ENCODE results near the gene EXOC4. TPM values are rescaled to one million over a fixed set of nuclear protein-coding genes. Genes with fewer than 3 reads are reported as not detected.

The EXOC4 gene
- total RNA-seq, 1 donor from 2014 or later: 84.0 TPM

DNA sequence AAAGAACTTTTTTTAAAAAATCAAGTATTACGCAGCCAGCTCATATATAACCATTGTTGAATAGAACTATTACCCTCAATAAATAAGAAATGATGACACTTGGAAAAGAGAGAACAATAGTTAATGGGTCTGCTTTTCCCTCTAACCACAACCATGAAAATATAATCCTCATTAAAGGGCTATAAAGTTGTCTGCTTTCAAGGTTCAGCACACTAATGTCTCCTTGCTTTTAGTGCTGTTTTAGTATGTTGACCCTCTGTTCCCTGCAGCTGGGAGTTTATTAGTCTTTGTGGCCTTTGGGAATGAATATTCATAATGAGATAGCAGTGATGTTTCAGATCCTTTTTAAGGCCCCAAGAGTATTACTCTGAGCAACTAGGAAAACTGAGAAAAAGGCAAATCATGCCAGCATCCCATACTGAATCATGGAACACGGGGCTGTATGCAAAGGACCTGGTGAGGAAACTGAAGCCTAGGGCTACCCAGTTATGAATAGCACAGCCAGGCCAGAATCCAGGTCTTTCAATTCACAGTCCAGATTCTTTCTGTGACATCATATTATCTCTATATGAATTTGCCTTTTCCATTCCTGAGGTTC is 542.3 kb downstream of the EXOC4 start:
- H3K27me3 ChIP-seq (ENCODE audit: control insufficient read depth, insufficient read depth, low read length): no peaks in the 10 kb centered on the region
- DNase-seq (ENCODE audit: low read depth): no peak
- no peak for FAIRE-seq
- no peak overlapping the region for H3K4me3 ChIP-seq (ENCODE audit: low read depth, low read length)
- TF ChIP-seq CTCF (IDR thresholded peaks at IDR 0.05; ENCODE audit: insufficient read depth, low read length, severe bottlenecking): no peak
- no peaks in the 10 kb centered on the region for H3K36me3 ChIP-seq (ENCODE audit: control insufficient read depth, insufficient read depth, low read length)

DNA sequence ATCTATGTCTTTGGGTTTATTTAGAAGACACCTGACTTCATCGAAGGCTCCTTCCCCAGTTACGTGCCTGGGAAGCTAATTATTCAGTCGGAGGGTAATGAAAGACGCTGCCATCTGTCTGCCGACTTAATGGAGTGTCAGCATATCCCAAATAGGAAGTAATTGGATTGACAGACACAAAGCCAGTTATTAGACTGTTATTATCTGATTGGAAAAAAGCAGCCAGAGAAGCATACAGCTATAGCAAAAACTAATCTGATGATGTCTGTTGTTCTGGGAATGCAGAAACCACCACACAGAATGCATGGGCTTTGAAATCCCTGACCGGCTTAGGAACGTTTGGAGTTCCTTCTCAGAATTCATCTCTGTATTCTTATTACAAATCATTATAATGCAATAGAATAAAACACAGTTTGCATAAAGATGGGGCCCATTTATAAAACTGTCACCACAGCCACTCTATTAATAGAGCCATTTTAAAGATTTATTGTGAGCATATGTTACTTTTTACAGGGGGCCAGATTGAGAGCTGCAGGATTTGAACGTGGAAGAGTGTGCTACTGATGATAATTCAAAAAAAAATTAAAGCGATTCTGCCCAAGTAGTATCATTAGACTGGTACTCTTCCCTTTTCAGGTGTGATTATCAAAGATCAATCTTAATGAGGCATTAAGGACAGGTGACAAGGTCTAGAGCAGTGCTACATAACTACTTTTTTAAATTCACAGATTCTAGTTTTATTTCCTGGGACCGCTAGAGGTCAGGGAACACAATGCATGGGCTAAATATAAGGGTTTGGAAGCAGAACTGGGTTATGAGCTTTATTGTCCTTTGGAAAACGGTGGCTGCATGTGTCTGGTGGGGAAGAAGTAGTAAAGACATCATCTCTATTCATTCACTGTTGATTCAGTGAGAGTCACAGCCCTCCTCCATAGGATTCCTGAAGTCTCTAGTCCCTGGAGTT is 544.2 kb downstream of the EXOC4 start:
- DNase-seq (ENCODE audit: low read depth): no peak
- no peaks in the 10 kb centered on the region for H3K27me3 ChIP-seq (ENCODE audit: control insufficient read depth, insufficient read depth, low read length)
- H3K4me3 ChIP-seq (ENCODE audit: low read depth, low read length): no peak overlapping the region
- TF ChIP-seq CTCF (IDR thresholded peaks at IDR 0.05; ENCODE audit: insufficient read depth, low read length, severe bottlenecking): no peak
- no peak for FAIRE-seq
- no peaks in the 10 kb centered on the region for H3K36me3 ChIP-seq (ENCODE audit: control insufficient read depth, insufficient read depth, low read length)

DNA sequence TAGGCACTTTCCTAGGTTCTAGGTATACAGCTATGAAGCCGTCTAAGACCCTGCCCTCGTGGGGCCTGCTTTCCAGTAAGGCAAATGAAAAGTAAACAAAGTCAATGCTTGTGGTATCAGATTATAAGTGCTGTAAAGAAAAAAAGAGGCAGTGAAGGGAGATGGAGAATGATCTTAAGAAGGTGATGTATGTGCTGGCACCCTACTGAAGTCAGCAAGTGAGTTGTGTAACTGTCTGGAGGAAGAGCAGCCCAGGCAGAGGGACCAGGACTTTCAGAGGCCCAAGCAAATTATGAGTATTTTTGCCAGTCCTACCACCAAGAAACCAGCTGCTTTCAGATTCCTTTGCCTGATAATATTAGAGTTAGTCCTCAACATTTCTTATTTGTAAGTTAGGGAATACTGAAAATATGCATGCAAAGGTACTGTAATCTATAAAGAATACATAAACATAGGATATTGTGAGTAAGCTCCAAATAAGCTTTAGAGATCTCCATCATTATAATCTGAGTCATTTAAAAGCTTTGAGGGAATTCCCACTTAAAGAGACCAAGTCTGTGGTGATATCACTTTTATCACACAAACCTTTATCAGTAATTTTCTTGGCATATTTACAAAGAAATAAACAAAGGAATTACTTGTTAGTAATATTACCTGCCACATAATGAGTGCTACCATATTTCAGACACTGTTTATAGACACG is 545.1 kb downstream of the EXOC4 start:
- FAIRE-seq (no peak), DNase-seq (ENCODE audit: low read depth) (no peak)

DNA sequence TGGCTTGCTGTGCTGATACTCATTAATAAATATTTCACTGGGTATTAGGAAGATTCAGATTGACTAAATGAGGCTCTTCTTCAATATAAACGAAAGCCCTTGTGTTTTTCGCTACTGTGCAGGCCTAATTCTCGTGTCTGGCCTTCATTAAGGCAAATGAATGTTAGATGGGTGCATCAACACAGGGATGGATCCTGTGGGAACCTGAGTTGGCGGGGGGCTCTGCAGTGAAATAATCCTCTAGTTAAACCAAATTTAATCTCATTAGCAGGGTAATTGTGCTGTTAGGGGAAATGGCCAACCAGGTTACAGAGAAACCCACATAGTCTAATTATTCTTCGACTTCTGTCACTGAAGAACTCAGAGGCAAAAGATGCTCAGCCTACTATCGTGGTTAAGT is 548.5 kb downstream of the EXOC4 start:
- Histone ChIP-seq H3K27me3 (ENCODE audit: control insufficient read depth, insufficient read depth, low read length) (no peaks in the 10 kb centered on the region), H3K36me3 (ENCODE audit: control insufficient read depth, insufficient read depth, low read length) (no peaks in the 10 kb centered on the region), H3K4me3 (ENCODE audit: low read depth, low read length) (no peak overlapping the region)
- FAIRE-seq: no peak
- TF ChIP-seq CTCF (IDR thresholded peaks at IDR 0.05; ENCODE audit: insufficient read depth, low read length, severe bottlenecking): no peak
- DNase-seq (ENCODE audit: low read depth): no peak

More for the DNA sequence above, 545.1 kb downstream of the EXOC4 start:
- H3K36me3 ChIP-seq (ENCODE audit: control insufficient read depth, insufficient read depth, low read length): no peaks in the 10 kb centered on the region
- TF ChIP-seq CTCF (IDR thresholded peaks at IDR 0.05; ENCODE audit: insufficient read depth, low read length, severe bottlenecking): no peak
- H3K27me3 ChIP-seq (ENCODE audit: control insufficient read depth, insufficient read depth, low read length): no peaks in the 10 kb centered on the region
- no peak overlapping the region for H3K4me3 ChIP-seq (ENCODE audit: low read depth, low read length)

GRCh38 chr7:133804127-133804526 is 551.2 kb downstream of the EXOC4 start:
- DNase-seq (ENCODE audit: low read depth) (no peak), FAIRE-seq (no peak)
- Histone ChIP-seq H3K27me3 (ENCODE audit: control insufficient read depth, insufficient read depth, low read length) (no peaks in the 10 kb centered on the region), H3K4me3 (ENCODE audit: low read depth, low read length) (no peak overlapping the region), H3K36me3 (ENCODE audit: control insufficient read depth, insufficient read depth, low read length) (no peaks in the 10 kb centered on the region)
- no peak for TF ChIP-seq CTCF (IDR thresholded peaks at IDR 0.05; ENCODE audit: insufficient read depth, low read length, severe bottlenecking)
